Lung microvascular endothelial cell (primary cell): Measurements from ENCODE around the gene JMJD6. TPM values are rescaled to one million over a fixed set of nuclear protein-coding genes. Genes with fewer than 3 reads are reported as not detected.

ENCODE experiments used
- DNase-seq, 2 donors: peaks; one replicate each; pipeline versions ENCODE4 v3.0.0 to v3.0.0-alpha.2; 2010; ENCODE audit warnings: low read depth in 2 of 2
- total RNA-seq: library from RNA; depleted of rRNA; stranded (reverse); fragments of >200 nt; gene quantifications from 2 replicates; pipeline ENCODE4 v1.2.1, GENCODE V29; 2014

JMJD6 gene
- total RNA-seq, 1 donor from 2014 or later = 15.1 TPM

DNA sequence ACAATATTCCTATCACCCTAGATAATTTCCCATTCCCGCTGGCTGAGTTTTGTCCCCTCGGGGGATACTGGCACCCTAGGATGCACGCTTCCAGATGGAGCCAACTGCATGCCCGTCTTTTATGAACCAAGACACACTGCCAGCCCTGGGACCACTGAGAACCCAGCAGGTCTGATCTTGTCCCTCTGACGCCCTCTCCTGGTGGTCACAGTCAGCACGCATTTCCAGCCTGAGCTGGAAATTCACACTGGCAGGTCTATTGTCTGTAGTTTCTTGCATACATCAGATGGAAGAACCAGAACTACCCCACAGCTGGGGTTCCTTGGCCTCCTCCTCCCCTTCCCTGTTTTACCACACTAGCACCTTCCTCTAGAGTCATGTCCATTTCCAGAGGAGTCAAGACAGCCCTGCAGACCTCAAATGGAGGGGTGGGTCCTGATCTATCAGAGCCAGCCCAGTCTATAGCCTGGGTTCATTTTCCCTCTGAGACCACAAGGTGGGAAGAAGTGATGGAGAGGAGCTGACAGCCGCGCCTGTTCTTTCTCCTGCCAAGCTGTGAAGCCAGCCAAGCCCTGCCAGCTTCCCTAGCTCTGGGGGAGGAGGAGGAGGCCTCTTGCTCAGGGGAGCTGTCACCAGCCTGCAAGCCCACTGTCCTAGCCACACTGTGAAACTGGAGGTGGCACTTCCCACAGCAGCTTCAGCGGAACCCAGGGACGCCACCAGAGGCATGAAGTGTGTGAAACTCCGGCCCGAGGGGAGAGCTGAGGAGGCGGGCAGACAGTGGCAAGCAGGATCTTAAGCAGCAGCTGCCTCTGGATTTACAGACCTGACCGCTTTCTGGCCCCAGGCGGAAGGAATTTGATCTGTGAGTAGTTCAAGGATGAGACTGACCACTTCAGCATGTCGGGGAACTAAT, 44.9 kb downstream of the JMJD6 start:
- peak; percentile 77 for DNase-seq

DNA sequence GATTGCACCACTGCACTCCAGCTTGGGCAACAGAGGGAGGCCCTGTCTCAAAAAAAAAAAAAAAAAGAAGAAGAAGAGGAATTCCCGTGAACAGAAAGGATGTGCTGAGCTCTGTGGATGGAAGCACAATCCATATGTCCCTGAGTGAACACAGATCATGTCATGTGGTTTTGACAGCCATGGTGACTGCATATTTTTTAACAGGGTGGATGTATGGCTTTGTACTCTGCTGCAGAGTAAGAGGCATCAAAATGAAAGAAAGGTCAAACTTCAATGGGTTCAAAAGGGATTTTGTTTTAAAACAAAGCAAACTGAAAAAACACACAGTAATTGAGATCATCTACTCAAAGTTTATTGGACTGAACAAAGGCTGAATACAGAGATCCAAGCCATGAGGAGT, 47.2 kb downstream of the JMJD6 start:
- DNase-seq = no peak

DNA sequence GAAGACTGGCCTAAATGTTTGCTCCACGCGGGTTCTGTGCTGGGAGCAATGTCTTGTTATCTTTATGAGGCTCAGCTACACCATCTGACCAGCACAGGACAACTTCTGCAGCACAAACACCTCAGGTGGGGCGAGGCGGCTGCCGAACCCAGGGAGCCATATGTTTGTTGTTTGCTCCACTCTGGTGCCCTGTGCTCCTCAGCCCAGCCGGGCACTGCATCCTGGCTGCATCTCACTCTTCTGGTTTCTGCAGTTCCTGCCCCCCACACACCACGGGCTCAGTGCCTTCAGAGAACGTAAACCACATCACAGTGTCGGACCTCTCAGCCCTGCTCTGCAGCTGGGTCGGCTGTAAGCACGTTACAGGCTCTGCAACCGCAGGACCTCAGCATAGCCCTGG, 48.1 kb downstream of the JMJD6 start:
- DNase-seq = no peak

DNA sequence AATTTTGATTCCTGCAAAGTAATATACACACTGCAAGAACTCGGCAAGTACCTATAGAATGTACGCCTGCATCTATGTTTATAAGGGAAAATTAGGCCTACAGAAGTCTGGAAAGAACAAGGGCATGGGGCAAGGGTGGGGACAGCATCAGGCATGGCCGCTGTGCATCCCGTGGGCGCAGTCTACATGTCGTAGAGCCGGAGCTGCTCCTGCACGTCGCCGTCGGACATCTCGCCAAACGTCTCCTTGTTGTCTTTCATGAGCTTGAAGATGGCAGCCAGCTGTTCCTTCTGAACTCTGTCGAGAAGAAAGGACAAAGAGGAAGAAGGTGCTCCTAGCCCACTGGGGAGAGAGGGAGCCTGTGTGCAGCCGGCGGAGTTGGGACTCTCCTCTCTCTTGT, 49.0 kb downstream of the JMJD6 start:
- no peak for DNase-seq

DNA sequence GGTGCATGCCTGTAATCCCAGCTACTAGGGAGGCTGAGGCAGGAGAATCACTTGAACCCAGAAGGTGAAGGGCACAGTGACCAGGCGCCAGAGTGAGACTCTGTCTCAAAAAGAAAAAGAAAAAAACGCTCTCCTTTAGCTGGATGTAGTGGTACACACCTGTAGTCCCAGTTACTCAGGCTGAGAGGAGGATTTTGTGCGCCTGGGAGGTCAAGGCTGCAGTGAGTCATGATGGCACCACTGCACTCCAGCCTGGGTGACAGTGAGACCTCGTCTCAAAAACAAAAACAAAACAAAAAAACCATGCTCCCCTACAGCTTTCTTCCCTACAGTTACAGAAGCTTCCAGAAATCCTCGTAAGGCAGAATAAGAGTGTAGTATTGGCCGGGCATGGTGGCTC, 49.8 kb downstream of the JMJD6 start:
- DNase-seq = no peak

DNA sequence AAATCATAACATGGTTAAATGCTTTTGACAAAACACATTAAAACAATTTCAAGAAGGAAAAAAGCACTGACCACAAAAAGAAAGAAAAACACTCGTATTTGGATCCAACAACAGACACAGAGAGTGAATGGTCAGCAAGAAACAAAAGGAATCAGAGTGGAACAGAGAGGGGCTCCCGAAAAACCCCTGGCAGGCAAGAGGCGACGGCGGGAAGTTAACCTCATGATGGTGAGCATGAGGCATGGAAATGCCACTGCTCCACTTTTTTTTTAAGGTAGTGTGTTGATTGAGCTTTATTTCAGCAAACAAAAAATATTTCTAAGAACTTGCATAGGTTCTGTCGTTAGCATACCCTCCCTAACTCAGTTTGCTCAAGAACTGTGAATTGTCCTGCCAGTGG, 50.8 kb downstream of the JMJD6 start:
- no peak for DNase-seq

DNA sequence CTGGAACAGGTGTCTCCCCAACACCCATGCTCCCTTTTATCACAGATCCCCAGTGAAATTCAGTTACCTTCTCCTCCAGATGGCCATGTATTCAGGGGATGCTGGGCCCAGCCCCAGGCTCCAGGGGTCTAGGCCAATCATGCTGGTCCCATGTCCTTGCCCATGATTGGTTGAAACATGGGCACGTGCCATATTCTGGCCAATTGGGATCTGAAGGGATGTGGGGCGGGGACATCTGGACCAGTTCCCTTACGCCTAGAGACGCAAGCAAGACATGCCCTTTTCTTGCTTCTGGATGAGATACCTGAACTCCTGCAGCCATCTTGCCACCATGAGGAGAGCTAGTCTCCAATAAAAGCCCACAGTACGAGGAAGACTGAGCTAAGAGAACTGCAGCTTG, 51.8 kb downstream of the JMJD6 start:
- DNase-seq = no peak

DNA sequence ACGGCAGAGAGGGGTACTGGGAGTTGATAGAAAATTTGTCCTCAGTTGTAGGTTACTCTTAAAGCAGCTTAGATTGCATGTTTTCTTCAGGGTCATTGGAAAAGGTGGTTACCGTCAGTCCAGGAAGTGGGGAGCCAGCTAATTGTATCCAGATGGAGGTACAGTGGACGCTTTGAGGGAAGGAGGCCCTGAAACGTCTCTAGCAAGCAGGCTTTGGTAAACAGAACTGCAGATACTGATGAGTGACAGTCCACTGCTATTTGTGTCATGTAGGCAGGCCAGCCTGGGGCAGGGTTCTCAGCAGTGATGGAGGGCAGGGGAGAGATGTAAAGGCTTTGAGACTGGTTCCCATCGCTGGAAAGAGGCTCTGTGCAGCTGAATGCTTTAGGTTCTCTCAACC, 52.7 kb downstream of the JMJD6 start:
- DNase-seq = no peak

DNA sequence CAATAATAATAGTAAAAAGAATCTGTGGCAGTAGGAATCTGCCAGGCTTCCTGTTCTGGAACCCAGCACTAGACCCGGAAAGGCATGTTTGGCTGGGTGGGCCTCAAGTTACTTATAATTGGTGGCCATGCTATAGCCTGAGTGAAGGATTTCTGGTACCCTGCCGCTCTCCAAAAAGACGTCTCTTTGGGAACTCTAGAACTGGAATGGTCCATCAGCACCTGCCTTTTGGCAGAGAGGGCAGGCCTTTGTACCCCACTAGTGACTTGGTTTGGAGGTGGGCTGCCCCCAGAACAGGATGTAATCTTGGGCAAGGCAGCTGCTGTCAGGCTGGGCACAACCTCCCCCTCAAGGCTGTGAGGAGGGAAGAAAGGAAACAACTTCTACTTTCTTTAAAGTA, 53.5 kb downstream of the JMJD6 start:
- DNase-seq = no peak

DNA sequence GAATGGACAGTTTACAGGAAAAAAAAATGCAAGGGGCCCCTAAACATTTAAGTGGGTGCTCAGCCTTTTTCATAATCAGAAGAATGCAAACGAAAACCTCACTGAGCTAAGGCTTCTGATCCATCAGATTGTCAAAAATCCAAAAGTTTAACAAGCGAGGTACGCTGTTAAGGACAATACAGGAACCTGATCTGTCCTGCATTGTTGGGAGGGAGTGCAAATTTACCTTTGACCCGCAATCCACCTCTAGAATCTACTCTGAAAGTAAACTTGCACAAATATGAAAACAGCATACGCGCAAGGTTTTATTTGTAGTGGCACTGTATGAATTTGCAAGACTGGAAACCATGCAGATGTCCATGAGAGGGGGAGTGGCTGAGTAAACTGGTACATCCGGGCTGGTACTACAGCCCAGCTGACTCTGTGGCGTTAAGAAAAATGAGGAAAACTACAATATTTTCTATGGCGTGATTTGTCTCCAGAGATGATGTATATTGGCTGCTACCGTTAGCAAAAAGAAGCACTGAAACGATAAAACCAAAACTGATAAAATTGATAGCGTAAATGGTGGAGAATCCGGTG, 54.0 kb downstream of the JMJD6 start:
- peak; percentile 24 to 30 for DNase-seq

DNA sequence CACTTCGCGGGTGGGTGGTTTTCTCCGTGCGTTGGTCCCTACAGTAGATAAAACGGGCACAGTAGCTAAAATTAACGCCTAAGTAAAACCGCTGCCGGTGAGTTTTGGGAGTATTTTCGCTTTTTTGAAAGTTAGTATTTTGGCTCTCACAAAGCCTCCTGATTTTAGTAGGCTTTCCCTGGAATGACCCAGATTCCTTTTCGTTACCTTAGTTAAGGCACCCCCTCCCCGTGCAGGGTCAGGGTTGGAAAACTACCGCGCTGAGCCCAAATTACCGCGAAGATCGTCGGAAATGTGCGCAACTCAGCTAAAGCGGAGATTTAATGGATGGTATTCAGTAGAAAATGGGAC, 54.5 kb downstream of the JMJD6 start:
- DNase-seq = no peak

DNA sequence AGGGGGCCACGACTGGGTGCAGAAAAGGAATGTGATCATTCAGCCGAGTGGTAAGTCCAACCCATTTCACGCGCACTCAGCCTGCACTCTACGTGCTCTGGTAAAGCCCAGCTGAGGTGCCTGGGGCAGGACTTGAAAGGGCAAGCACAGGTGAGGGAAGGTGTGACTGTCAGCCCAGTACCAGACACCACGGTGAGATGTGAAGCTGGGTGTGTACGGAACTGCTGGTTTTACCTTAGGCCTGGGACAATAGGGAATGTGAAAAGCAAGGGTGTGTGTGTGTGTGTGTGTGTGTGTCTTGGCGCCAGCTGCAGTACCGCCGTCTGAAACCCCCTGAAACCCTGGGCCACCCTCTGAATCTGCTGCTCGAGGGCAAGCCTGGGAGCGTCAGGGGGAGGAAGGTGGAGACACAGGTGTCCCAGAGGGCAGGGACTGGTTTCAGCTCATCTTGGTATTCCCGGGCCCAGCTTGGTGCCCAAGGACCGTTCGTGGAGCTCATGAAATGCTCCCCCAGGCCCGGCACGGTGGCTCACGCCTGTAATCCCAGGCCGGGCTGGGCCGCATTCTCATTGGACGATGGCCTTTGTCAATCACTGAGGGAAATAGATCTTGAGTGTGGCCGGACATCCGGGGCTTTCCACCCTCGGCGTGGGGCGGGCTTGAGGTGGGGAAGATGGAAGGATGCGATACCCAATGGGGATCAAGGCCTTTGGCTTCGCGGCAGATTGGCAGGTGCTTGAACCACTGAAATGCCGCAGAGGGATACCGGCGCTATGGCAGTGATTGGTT, 55.1 kb downstream of the JMJD6 start:
- DNase-seq = peak; percentile 100

DNA sequence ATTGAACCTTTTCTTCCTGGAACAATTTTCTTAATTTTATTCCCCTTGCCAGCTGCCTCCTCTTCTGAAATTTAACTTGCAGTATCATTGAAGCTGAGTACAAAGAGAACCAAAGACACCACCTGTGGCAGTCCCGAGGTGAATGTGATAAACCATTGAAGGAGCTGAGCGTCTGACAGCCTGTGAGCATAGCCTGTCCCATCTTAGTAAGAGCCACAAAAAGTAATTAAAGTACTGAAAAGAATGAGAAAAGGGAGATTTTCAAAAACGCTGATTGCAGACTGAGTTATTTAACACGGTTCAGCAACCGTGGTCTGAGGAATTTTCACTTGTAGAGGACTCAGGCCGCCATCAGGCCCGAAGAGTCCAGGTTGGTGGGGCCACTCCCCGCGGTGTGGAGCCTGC, 55.7 kb downstream of the JMJD6 start:
- DNase-seq = no peak

DNA sequence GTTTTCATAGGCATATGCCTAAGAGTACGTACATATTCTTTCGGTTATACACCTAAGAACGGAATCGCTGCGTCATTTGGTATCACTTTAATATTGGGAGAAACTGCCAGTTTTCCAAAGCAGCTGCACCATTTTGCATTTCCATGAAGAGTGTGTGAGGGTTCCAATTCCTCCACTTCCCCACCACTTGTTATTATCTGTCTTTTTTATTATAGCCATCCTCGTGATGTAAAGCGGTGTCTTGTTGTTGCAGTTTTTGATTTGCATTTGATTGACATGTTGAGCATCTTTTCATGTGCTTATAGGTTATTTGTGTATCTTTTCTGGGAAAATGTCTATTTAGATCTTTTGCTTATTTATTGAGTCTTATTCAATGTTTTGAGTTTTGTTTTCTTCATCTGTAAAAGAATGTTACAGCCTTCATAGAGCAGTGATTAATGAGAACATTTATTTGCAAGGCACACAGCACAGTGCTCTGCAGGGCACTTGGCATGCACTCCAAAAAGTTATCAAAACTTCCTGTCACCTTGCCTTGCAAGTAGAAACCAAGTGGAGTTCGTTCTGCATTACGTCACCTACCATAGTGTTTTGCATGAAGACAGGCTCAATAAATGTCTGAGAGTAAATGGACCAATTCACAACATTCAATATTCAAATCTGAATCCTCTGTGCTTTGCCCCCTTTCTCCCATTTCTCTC, 56.2 kb downstream of the JMJD6 start:
- peak in 1 of 2 donors; percentile 55 for DNase-seq

Other genes with a start within 250 kb of the JMJD6 start
- 8.1 and 22.6 TPM in 2 replicates for gene RHBDF2, start 225.2 kb downstream of the JMJD6 start, total RNA-seq
- gene CYGB, start 188.9 kb downstream of the JMJD6 start, total RNA-seq = 0.60 and 2.0 TPM in 2 replicates
- 0.20 and 0.22 TPM in 2 replicates for gene PRCD, start 186.6 kb downstream of the JMJD6 start, total RNA-seq
- not detected in 2 replicates for gene ST6GALNAC2, start 140.7 kb downstream of the JMJD6 start, total RNA-seq
- gene ST6GALNAC1, start 82.8 kb downstream of the JMJD6 start, total RNA-seq = not detected in 2 replicates
- 112 and 221 TPM in 2 replicates for gene MXRA7, start 15.6 kb downstream of the JMJD6 start, total RNA-seq
- gene METTL23, start 233 bp upstream of the JMJD6 start, total RNA-seq = 20.0 and 22.8 TPM in 2 replicates
- 142 and 143 TPM in 2 replicates for gene SRSF2, start 10.7 kb upstream of the JMJD6 start, total RNA-seq
- gene MFSD11, start 11.5 kb upstream of the JMJD6 start, total RNA-seq = 21.1 and 31.9 TPM in 2 replicates
- 0.20 and 0.44 TPM in 2 replicates for gene MGAT5B, start 141.8 kb upstream of the JMJD6 start, total RNA-seq